BJ (cell line): ENCODE measurements around the gene SAMD10. TPM values are rescaled to one million over a fixed set of nuclear protein-coding genes. Genes with fewer than 3 reads are reported as not detected.

Experiments
- CTCF ChIA-PET: fragments of 350-600 bp; formaldehyde crosslinking; extraction: SDS; loops from one replicate; lab custom pipeline; 2021; ENCODE audit warnings: antibody characterized with exemption, inconsistent platforms; lab: Yijun Ruan, JAX
- POLR2A ChIA-PET: fragments of 300-600 bp; sonication (Branson Sonifier 250); formaldehyde crosslinking; extraction: SDS; loops from one replicate; lab custom pipeline; 2021; ENCODE audit warnings: antibody characterized with exemption; lab: Charles Lee
- DNase-seq: peaks from one replicate; pipeline ENCODE4 v3.0.0-alpha.2; 2011; ENCODE audit warnings: low read depth
- H3K27me3 ChIP-seq: 2 replicates; pipeline ENCODE4 v1.6.0; 2011; ENCODE audit warnings: low read length; ENCODE audit not compliant: control insufficient read depth, insufficient read depth
- H3K36me3 ChIP-seq: 2 replicates; pipeline ENCODE4 v1.5.1; 2011; ENCODE audit warnings: low read length; ENCODE audit not compliant: control insufficient read depth, insufficient read depth
- H3K4me3 ChIP-seq: 2 replicates; pipeline ENCODE4 v1.5.1; 2011; ENCODE audit warnings: low read depth, mild to moderate bottlenecking, control low read depth, low read length
- polyA plus RNA-seq: library from polyadenylated mRNA; depleted of rRNA; stranded (reverse); fragments of >200 nt; gene quantifications from 2 replicates; pipeline ENCODE4 v1.2.3, GENCODE V29; 2011
- TF ChIP-seq, protein P1 (sequence below): IDR thresholded peaks from 2 replicates; pipeline ENCODE4 v1.5.1; 2011; ENCODE audit warnings: low read depth, mild to moderate bottlenecking, control low read depth, inconsistent platforms, low read length, moderate library complexity; ENCODE audit not compliant: insufficient read depth

The SAMD10 gene
- polyA plus RNA-seq, 1 experiment = 1.4 TPM

- no peak for DNase-seq
- no peak overlapping the region for H3K4me3 ChIP-seq
- ChIA-PET POLR2A (no interaction called here), CTCF (no interaction called here)
- H3K36me3 ChIP-seq = peaks cover 23% of the 10 kb centered on the region
- TF ChIP-seq, protein P1, sequence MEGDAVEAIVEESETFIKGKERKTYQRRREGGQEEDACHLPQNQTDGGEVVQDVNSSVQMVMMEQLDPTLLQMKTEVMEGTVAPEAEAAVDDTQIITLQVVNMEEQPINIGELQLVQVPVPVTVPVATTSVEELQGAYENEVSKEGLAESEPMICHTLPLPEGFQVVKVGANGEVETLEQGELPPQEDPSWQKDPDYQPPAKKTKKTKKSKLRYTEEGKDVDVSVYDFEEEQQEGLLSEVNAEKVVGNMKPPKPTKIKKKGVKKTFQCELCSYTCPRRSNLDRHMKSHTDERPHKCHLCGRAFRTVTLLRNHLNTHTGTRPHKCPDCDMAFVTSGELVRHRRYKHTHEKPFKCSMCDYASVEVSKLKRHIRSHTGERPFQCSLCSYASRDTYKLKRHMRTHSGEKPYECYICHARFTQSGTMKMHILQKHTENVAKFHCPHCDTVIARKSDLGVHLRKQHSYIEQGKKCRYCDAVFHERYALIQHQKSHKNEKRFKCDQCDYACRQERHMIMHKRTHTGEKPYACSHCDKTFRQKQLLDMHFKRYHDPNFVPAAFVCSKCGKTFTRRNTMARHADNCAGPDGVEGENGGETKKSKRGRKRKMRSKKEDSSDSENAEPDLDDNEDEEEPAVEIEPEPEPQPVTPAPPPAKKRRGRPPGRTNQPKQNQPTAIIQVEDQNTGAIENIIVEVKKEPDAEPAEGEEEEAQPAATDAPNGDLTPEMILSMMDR = no peak
- no peaks in the 10 kb centered on the region for H3K27me3 ChIP-seq
Measured at GRCh38 chr20:63966944-63967322, 12.5 kb downstream of the SAMD10 start.

- Histone ChIP-seq H3K4me3 (no peak overlapping the region), H3K27me3 (no peaks in the 10 kb centered on the region), H3K36me3 (peaks cover 28% of the 10 kb centered on the region)
- TF ChIP-seq, protein P1 = no peak
- POLR2A ChIA-PET = no interaction called here
- CTCF ChIA-PET = no interaction called here
- no peak for DNase-seq
Measured at GRCh38 chr20:63966172-63966943, 13.1 kb downstream of the SAMD10 start.

DNA sequence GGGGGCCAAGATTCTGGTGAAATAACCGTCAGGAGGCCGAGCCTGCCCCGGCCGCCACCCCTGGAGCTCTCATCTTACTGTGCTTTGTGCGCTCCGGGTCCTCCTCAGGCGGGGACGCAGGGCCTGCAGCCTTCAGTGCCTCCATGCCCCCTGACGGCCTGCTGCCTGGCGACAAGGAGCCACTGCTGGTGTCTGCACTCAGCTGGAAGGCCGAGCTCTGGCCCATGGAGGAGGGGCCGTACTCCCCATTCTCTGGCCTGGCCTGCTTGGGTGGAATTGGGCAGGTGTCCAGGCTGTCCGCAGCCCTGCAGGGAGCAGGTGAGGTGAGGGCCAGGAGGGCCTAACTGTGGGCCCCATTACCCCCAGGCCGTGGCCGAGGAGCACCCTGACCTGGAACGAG is 15.0 kb downstream of the SAMD10 start:
- no peak overlapping the region for H3K4me3 ChIP-seq
- CTCF ChIA-PET = interaction anchor here (1.0 kb wide), 1 partner anchor 9 kb away, joined by 3 read pairs; no protein-coding TSS in a partner anchor
- TF ChIP-seq, protein P1 = no peak
- no peaks in the 10 kb centered on the region for H3K27me3 ChIP-seq
- no peak for DNase-seq
- peaks cover 36% of the 10 kb centered on the region for H3K36me3 ChIP-seq
- POLR2A ChIA-PET = no interaction called here

GRCh38 chr20:63963784-63964301 is 15.6 kb downstream of the SAMD10 start:
- CTCF ChIA-PET = interaction anchor here (1.0 kb wide), 1 partner anchor 10 kb away, joined by 3 read pairs; no protein-coding TSS in a partner anchor

DNA sequence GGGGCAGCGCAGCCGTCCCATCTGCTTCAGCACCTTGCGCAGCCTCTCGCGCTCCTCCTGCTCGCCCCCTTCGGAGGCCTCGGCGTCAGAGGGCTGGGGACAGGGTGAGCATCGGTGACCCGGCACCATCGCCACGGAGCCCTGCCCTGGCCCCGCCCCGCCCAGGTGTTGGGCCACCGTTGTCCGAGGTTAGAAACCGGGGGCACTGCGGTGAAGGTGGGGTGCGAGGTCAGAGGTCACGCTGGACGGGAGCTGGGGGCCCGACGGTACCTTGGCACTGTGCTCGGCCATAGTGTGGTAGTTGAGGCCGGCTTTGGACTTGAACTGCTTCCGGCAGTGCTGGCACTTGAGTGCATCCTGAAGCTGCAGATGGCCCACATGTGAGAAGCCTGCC is 16.1 kb downstream of the SAMD10 start:
- H3K4me3 ChIP-seq = no peak overlapping the region
- no peaks in the 10 kb centered on the region for H3K27me3 ChIP-seq
- ChIA-PET CTCF (interaction anchor here (1.0 kb wide), 1 partner anchor 10 kb away, joined by 3 read pairs; no protein-coding TSS in a partner anchor), POLR2A (no interaction called here)
- H3K36me3 ChIP-seq = peaks cover 40% of the 10 kb centered on the region
- TF ChIP-seq, protein P1 = no peak
- no peak for DNase-seq

More at GRCh38 chr20:63963784-63964301, 15.6 kb downstream of the SAMD10 start:
- H3K4me3 ChIP-seq = no peak overlapping the region
- H3K36me3 ChIP-seq = peaks cover 40% of the 10 kb centered on the region
- DNase-seq = no peak
- TF ChIP-seq, protein P1 = no peak
- H3K27me3 ChIP-seq = no peaks in the 10 kb centered on the region
- POLR2A ChIA-PET = no interaction called here
